ENCODE results near the gene RAB3IP.

DNA sequence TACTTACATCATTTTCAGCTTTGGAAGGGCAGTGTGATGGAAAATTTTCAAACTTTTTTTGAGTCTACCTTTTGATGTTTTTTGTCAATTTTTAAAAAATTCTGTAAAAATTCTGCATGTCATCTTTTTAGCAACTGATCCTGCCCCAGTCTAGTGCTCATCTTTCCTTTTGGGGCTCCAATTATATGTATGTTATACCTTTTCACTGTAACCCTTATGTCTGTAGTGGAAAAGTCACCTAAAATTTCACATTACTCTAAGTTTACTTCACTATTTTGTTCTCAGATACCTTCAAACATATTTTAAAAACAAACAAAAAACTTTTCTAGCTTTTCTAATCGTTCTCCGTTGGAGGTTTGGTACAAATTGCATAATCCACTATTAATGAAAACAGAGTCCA, 53.9 kb downstream of the RAB3IP start:
- TF ChIP-seq, protein P1, sequence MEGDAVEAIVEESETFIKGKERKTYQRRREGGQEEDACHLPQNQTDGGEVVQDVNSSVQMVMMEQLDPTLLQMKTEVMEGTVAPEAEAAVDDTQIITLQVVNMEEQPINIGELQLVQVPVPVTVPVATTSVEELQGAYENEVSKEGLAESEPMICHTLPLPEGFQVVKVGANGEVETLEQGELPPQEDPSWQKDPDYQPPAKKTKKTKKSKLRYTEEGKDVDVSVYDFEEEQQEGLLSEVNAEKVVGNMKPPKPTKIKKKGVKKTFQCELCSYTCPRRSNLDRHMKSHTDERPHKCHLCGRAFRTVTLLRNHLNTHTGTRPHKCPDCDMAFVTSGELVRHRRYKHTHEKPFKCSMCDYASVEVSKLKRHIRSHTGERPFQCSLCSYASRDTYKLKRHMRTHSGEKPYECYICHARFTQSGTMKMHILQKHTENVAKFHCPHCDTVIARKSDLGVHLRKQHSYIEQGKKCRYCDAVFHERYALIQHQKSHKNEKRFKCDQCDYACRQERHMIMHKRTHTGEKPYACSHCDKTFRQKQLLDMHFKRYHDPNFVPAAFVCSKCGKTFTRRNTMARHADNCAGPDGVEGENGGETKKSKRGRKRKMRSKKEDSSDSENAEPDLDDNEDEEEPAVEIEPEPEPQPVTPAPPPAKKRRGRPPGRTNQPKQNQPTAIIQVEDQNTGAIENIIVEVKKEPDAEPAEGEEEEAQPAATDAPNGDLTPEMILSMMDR (IDR thresholded peaks at IDR 0.05) = no peak
- no peak for TF ChIP-seq POLR2A (IDR thresholded peaks at IDR 0.05)
- TF ChIP-seq POLR2AphosphoS5 (IDR thresholded peaks at IDR 0.05) = no peak
